Prostate gland (tissue), 2 donors: ENCODE measurements around the gene FOXE3. TPM values are rescaled to one million over a fixed set of nuclear protein-coding genes. Genes with fewer than 3 reads are reported as not detected.
"Not testable (repeated sequence)": the region's sequence is repeated elsewhere in the genome, so short reads cannot be mapped to it uniquely, and the experiment has no call there.

ENCODE experiments used
- DNase-seq: peaks from one replicate; pipeline ENCODE4 v3.0.0-alpha.2; 2019; ENCODE audit warnings: low spot score
- H3K27ac ChIP-seq, 2 donors: fragments of 200-600 bp; sonication (generic); 2 replicates each; pipeline ENCODE4 v1.5.1; 2017 to 2019
- H3K27me3 ChIP-seq: fragments of 200-600 bp; sonication (generic); replicated peaks from 2 replicates; pipeline ENCODE4 v1.5.1; 2019; ENCODE audit not compliant: insufficient read depth
- H3K36me3 ChIP-seq, 2 donors: fragments of 200-600 bp; sonication (generic); 1 replicate in 1 of 2; 2 replicates in 1 of 2; pipeline versions ENCODE4 v1.5.1 to v1.8.1; 2017 to 2019
- H3K4me1 ChIP-seq: fragments of 200-600 bp; sonication (generic); replicated peaks from 2 replicates; pipeline ENCODE4 v1.5.1; 2019
- H3K4me3 ChIP-seq, 2 donors: fragments of 200-600 bp; sonication (generic); 2 replicates each; pipeline ENCODE4 v1.5.1; 2017 to 2019
- H3K9me3 ChIP-seq: fragments of 200-600 bp; sonication (generic); 2 replicates; pipeline ENCODE4 v1.5.1; 2017
- POLR2A ChIP-seq: fragments of 450-650 bp; IDR thresholded peaks from one replicate; pipeline ENCODE4 v1.6.1; 2016; ENCODE audit warnings: antibody characterized with exemption, mild to moderate bottlenecking
- POLR2AphosphoS5 ChIP-seq: sonication (generic); formaldehyde crosslinking; IDR thresholded peaks from one replicate; pipeline ENCODE4 v1.6.1; 2017; ENCODE audit warnings: antibody characterized with exemption
- WGBS: methylation state at CpG from one replicate; pipeline ENCODE4 v1.1.5; 2018; 5-methylcytosine and 5-hydroxymethylcytosine counted together
- intact Hi-C: fragments of 100-400 bp; cut with DNase I; formaldehyde crosslinking; loops from one replicate; pipeline ENCODE4 v1.14.2; 2022
- total RNA-seq, 2 donors: library from RNA; depleted of rRNA; stranded (reverse); fragments of >200 nt; gene quantifications; one replicate each; pipeline ENCODE4 v1.1.0, GENCODE V29; 2016
- TF ChIP-seq, protein P1 (sequence below), 4 experiments: fragments of 200-600 bp in 2 of 4; fragments of 450-650 bp in 2 of 4; sonication (generic) in 2 of 4; IDR thresholded peaks; 1 replicate in 3 of 4; 2 replicates in 1 of 4; pipeline ENCODE4 v1.5.1; 2016 to 2019; ENCODE audit warnings: antibody characterized with exemption in 4 of 4, mild to moderate bottlenecking in 2 of 4, moderate library complexity in 2 of 4

The FOXE3 gene
- total RNA-seq, 2 donors from 2014 or later = 0.28 TPM; not detected in 1

DNA sequence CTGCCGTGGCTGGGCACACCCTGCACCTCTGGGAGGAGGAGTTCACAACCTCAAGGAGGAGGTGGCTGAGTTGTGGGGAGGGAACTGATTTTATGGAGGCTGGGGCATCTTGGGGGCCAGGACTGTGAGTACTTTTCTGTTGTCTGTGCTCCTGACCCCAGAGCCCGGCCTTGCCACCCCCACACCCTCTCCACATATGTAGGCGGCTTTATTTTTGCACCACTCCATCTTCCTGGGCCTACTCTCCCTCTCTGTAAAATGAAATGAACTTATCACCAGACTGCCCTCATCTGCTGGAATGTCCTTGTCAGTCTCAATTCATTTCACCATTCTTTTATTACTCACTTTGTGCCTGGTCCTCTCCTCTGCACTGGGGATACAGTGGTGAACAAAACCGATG lies 34.5 kb downstream of the FOXE3 start:
- no peaks in the 10 kb centered on the region for H3K9me3 ChIP-seq
- WGBS = 69% methylated on average over 4 of the region's 4 CpGs
- TF ChIP-seq POLR2AphosphoS5 (no peak), POLR2A (no peak)
- TF ChIP-seq, protein P1, sequence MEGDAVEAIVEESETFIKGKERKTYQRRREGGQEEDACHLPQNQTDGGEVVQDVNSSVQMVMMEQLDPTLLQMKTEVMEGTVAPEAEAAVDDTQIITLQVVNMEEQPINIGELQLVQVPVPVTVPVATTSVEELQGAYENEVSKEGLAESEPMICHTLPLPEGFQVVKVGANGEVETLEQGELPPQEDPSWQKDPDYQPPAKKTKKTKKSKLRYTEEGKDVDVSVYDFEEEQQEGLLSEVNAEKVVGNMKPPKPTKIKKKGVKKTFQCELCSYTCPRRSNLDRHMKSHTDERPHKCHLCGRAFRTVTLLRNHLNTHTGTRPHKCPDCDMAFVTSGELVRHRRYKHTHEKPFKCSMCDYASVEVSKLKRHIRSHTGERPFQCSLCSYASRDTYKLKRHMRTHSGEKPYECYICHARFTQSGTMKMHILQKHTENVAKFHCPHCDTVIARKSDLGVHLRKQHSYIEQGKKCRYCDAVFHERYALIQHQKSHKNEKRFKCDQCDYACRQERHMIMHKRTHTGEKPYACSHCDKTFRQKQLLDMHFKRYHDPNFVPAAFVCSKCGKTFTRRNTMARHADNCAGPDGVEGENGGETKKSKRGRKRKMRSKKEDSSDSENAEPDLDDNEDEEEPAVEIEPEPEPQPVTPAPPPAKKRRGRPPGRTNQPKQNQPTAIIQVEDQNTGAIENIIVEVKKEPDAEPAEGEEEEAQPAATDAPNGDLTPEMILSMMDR (IDR thresholded peaks at IDR 0.05) = no peak
- no peak overlapping the region for H3K27ac ChIP-seq
- H3K4me3 ChIP-seq = no peak overlapping the region
- no peaks in the 10 kb centered on the region for H3K36me3 ChIP-seq
- intact Hi-C loops = no loop called here
- no peak for DNase-seq
- peaks cover 14% of the 10 kb centered on the region for H3K27me3 ChIP-seq
- H3K4me1 ChIP-seq = no peaks in the 10 kb centered on the region

GRCh38 chr1:47452426-47452825 lies 36.3 kb downstream of the FOXE3 start:
- Histone ChIP-seq H3K4me3 (no peak overlapping the region), H3K4me1 (no peaks in the 10 kb centered on the region), H3K27me3 (peaks cover 6% of the 10 kb centered on the region), H3K27ac (no peak overlapping the region), H3K36me3 (no peaks in the 10 kb centered on the region), H3K9me3 (no peaks in the 10 kb centered on the region)
- intact Hi-C loops = no loop called here
- TF ChIP-seq POLR2AphosphoS5 = no peak
- no peak for TF ChIP-seq POLR2A
- TF ChIP-seq, protein P1 (IDR thresholded peaks at IDR 0.05) = no peak
- 91% methylated on average over 1 of the region's 1 CpG for WGBS
- no peak for DNase-seq

DNA sequence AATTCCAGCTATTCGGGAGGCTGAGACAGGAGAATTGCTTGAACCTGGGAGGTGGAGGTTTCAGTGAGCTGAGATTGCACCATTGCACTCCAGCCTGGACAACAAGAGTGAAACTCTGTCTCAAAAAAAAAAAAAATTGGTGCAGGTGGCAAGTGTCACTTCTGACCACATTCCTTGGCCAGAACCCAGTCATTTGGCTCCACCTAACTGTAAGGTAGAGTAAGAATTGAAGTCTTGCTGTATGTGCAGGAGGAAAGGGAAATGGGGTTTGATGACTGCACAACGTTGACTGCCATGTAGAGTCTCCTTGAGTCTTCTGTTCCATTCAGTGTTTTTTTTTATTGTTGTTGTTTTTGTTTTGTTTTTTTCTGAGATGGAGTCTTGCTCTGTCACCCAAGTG lies 37.8 kb downstream of the FOXE3 start:
- H3K9me3 ChIP-seq, H3K4me1 ChIP-seq, H3K4me3 ChIP-seq, DNase-seq, H3K27ac ChIP-seq, H3K36me3 ChIP-seq, H3K27me3 ChIP-seq, intact Hi-C loops: not testable (repeated sequence)
- WGBS = 94% methylated on average over 2 of the region's 2 CpGs

DNA sequence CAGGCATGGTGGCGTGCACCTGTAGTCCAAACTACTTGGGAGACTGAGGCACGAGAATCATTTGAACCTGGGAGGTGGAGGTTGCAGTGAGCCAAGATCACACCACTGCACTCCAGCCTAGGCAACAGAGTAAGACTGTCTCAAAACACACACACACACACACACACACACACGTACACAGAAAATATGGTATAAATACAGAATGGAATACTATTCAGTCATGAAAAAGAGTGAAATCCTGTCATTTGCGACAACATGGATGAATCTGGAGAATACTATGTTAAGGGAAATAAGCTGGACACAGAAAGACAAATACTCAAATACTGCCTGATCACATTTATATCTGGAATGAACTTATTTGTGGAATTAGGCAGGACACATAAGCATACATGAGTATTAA lies 40.2 kb downstream of the FOXE3 start:
- no peaks in the 10 kb centered on the region for H3K27me3 ChIP-seq
- no peaks in the 10 kb centered on the region for H3K36me3 ChIP-seq
- TF ChIP-seq, protein P1 (IDR thresholded peaks at IDR 0.05) = no peak
- no peak for TF ChIP-seq POLR2AphosphoS5
- no peak for DNase-seq
- intact Hi-C loops = no loop called here
- H3K27ac ChIP-seq = no peak overlapping the region
- no peaks in the 10 kb centered on the region for H3K4me1 ChIP-seq
- no peaks in the 10 kb centered on the region for H3K9me3 ChIP-seq
- no peak overlapping the region for H3K4me3 ChIP-seq
- WGBS = 73% methylated on average over 4 of the region's 4 CpGs

GRCh38 chr1:47457547-47457946 lies 41.5 kb downstream of the FOXE3 start:
- intact Hi-C loops, H3K9me3 ChIP-seq, H3K4me3 ChIP-seq, DNase-seq, H3K27me3 ChIP-seq, H3K4me1 ChIP-seq, H3K27ac ChIP-seq, H3K36me3 ChIP-seq: not testable (repeated sequence)
- 91% methylated on average over 16 of the region's 16 CpGs for WGBS

DNA sequence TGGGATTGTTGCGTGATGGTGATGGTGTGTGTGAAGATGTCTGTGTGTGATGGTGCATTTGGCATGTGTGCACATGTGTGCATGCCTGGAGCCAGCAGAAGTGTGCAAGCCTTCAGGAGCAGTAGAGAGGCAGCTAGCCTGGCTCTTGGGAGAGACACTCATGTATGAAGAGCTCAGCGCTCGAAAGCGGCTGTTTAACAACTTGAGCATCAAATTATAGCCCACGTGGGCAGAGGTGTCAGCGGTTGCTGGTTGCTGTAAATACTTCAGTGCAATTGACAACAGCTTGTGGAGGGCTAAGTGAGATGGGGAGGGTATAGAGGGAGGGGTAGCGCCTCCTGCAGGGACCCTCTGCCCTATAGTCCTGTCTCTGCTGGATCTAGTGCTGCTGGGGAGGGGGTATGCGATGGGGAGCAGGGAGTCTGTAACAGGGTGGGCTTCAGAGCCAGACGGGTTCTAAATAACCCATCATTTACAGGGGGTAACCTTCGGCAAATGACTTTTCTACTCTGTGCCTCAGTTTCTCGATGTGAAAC lies 43.2 kb downstream of the FOXE3 start:
- Histone ChIP-seq H3K27me3 (no peaks in the 10 kb centered on the region), H3K36me3 (no peaks in the 10 kb centered on the region), H3K4me1 (no peaks in the 10 kb centered on the region), H3K9me3 (no peaks in the 10 kb centered on the region), H3K4me3 (no peak overlapping the region), H3K27ac (no peak overlapping the region)
- TF ChIP-seq, protein P1 (IDR thresholded peaks at IDR 0.05) = no peak
- TF ChIP-seq POLR2AphosphoS5 (no peak), POLR2A (no peak)
- DNase-seq = no peak
- 29% methylated on average over 11 of the region's 11 CpGs for WGBS
- intact Hi-C loops = no loop called here
